T-cell (primary cell): ENCODE results near the gene MYOZ1. TPM values are rescaled to one million over a fixed set of nuclear protein-coding genes. Genes with fewer than 3 reads are reported as not detected.

Source experiments
- ATAC-seq, 4 experiments: fragments of 200-7000 bp in 3 of 4; fragments of 150-1000 bp in 1 of 4; cut with Tn5 transposase; replicated peaks in 1 of 4; 1 replicate in 3 of 4; 2 replicates in 1 of 4; pipeline ENCODE4 v1.10.0; 2021; ENCODE audit warnings: moderate library complexity in 3 of 4, mild to moderate bottlenecking in 2 of 4, moderate number of reproducible peaks in 1 of 4
- CTCF ChIA-PET, 2 donors: fragments of 300-600 bp; sonication (Branson Sonifier 250); formaldehyde crosslinking; loops; one replicate each; lab custom pipeline; 2022; ENCODE audit warnings: antibody characterized with exemption in 2 of 2; lab: Charles Lee
- POLR2A ChIA-PET, 2 donors: fragments of 300-600 bp; sonication (Branson Sonifier 250); formaldehyde crosslinking; loops; one replicate each; lab custom pipeline; 2022; ENCODE audit warnings: antibody characterized with exemption in 2 of 2; lab: Charles Lee
- DNase-seq, 35 experiments: peaks; one replicate each; pipeline versions ENCODE4 v3.0.0 to v3.0.0-alpha.2; 2013 to 2023
- H3K27ac ChIP-seq: one replicate; pipeline ENCODE4 v1.5.1; 2013; ENCODE audit warnings: low read length
- H3K27me3 ChIP-seq, 2 experiments: replicated peaks in 1 of 2; 1 replicate in 1 of 2; 2 replicates in 1 of 2; pipeline versions ENCODE4 v1.6.1 to v1.7.0; 2013; ENCODE audit warnings: low read length in 1 of 2, mixed read lengths in 1 of 2; ENCODE audit not compliant: control insufficient read depth in 2 of 2, insufficient read depth in 2 of 2; ENCODE audit errors: extremely low read depth in 1 of 2
- H3K36me3 ChIP-seq, 2 donors: 1 replicate in 1 of 2; 2 replicates in 1 of 2; pipeline versions ENCODE4 v1.6.1 to v1.7.0; 2013; ENCODE audit warnings: low read length in 1 of 2; ENCODE audit not compliant: control insufficient read depth in 2 of 2, insufficient read depth in 1 of 2; ENCODE audit errors: extremely low read depth in 1 of 2
- H3K4me1 ChIP-seq, 2 experiments: 1 replicate in 1 of 2; 2 replicates in 1 of 2; pipeline versions ENCODE4 v1.6.1 to v1.7.0; 2013; ENCODE audit warnings: low read length in 2 of 2, mixed read lengths in 1 of 2; ENCODE audit not compliant: insufficient read depth in 2 of 2, control insufficient read depth in 1 of 2; ENCODE audit errors: extremely low read depth in 1 of 2
- H3K4me3 ChIP-seq, 2 donors: 1 replicate in 1 of 2; 2 replicates in 1 of 2; pipeline versions ENCODE4 v1.5.1 to v1.7.0; 2013; ENCODE audit warnings: mild to moderate bottlenecking in 2 of 2, low read length in 1 of 2, moderate library complexity in 1 of 2; ENCODE audit not compliant: control insufficient read depth in 1 of 2; ENCODE audit errors: extremely low read depth in 1 of 2
- H3K9me3 ChIP-seq: 2 replicates; pipeline ENCODE4 v1.7.0; 2013
- H3K27ac Mint-ChIP-seq, 2 donors: one replicate each; pipeline ENCODE4 v1.8.0; 2020 to 2021; ENCODE audit warnings: mild to moderate bottlenecking in 2 of 2, mixed read lengths in 2 of 2
- H3K27me3 Mint-ChIP-seq, 2 donors: one replicate each; pipeline ENCODE4 v1.8.0; 2021 to 2022; ENCODE audit warnings: mixed read lengths in 2 of 2
- H3K36me3 Mint-ChIP-seq: one replicate; pipeline ENCODE4 v1.8.0; 2021; ENCODE audit warnings: mixed read lengths
- H3K4me1 Mint-ChIP-seq, 3 donors: one replicate each; pipeline ENCODE4 v1.8.0; 2020 to 2022; ENCODE audit warnings: mixed read lengths in 3 of 3, mild to moderate bottlenecking in 1 of 3
- H3K4me3 Mint-ChIP-seq, 3 donors: one replicate each; pipeline ENCODE4 v1.8.0; 2020 to 2022; ENCODE audit warnings: mild to moderate bottlenecking in 3 of 3, mixed read lengths in 3 of 3, moderate library complexity in 3 of 3
- H3K9me3 Mint-ChIP-seq, 3 donors: one replicate each; pipeline ENCODE4 v1.8.0; 2020 to 2022; ENCODE audit warnings: mixed read lengths in 3 of 3
- WGBS: methylation state at CpG from one replicate; pipeline ENCODE4 v1.1.5; 2013; ENCODE audit warnings: missing lambda C conversion rate; ENCODE audit not compliant: insufficient coverage; 5-methylcytosine and 5-hydroxymethylcytosine counted together
- total RNA-seq, 35 experiments: library from RNA in 6 of 35; stranded (reverse) in 6 of 35; fragments of 120-200 nt in 1 of 35; gene quantifications; one replicate each; pipeline versions ENCODE4 v1.2.1 to v1.2.4 and lab custom pipeline; 2013 to 2026

Gene MYOZ1
- total RNA-seq, 5 donors from 2014 or later (not counting 1 experiment from before 2014, with no cell fraction given) = not detected

- Histone ChIP-seq H3K4me1 (no peaks in the 10 kb centered on the region), H3K9me3 (no peaks in the 10 kb centered on the region), H3K36me3 (no peaks in the 10 kb centered on the region), H3K27me3 (no peaks in the 10 kb centered on the region), H3K27ac (no peak overlapping the region), H3K4me3 (no peak overlapping the region)
- DNase-seq = no peak
- no CpG with 5 or more reads among the region's 1 CpG for WGBS
- ChIA-PET CTCF (no interaction called here), POLR2A (no interaction called here)
- Mint-ChIP-seq H3K27me3 (no peaks in the 10 kb centered on the region), H3K9me3 (no peaks in the 10 kb centered on the region), H3K36me3 (peaks cover 3% of the 10 kb centered on the region), H3K4me1 (peaks cover 0 to 5% (median 4%) of the 10 kb centered on the region in 3 donors), H3K27ac (no peak overlapping the region), H3K4me3 (no peak overlapping the region)
- ATAC-seq = no peak
These were observed 43.9 kb downstream of the MYOZ1 start for GRCh38 chr10:73597346-73597745.

- DNase-seq = no peak
- no peak for ATAC-seq
- H3K9me3 ChIP-seq = no peaks in the 10 kb centered on the region
- no peak overlapping the region for H3K27ac ChIP-seq
- Mint-ChIP-seq H3K4me1 (peaks cover 17 to 21% (median 17%) of the 10 kb centered on the region in 3 donors), H3K9me3 (no peaks in the 10 kb centered on the region), H3K4me3 (no peak overlapping the region), H3K36me3 (peaks cover 3% of the 10 kb centered on the region), H3K27me3 (no peaks in the 10 kb centered on the region), H3K27ac (no peak overlapping the region)
- no CpG with 5 or more reads among the region's 5 CpGs for whole genome bisulfite sequencing
- no peaks in the 10 kb centered on the region for H3K27me3 ChIP-seq
- POLR2A ChIA-PET = no interaction called here
- H3K36me3 ChIP-seq = no peaks in the 10 kb centered on the region
- CTCF ChIA-PET = no interaction called here
- H3K4me3 ChIP-seq = no peak overlapping the region
- peaks cover 10 to 12% of the 10 kb centered on the region in 2 experiments for H3K4me1 ChIP-seq
These were observed 47.5 kb downstream of the MYOZ1 start for GRCh38 chr10:73593812-73594211.

- Histone ChIP-seq H3K27ac (no peak overlapping the region), H3K4me1 (peaks cover 10 to 12% of the 10 kb centered on the region in 2 experiments), H3K4me3 (no peak overlapping the region), H3K36me3 (no peaks in the 10 kb centered on the region), H3K9me3 (no peaks in the 10 kb centered on the region), H3K27me3 (no peaks in the 10 kb centered on the region)
- no peak for ATAC-seq
- no CpG with 5 or more reads among the region's 4 CpGs for WGBS
- POLR2A ChIA-PET = no interaction called here
- H3K27me3 Mint-ChIP-seq = no peaks in the 10 kb centered on the region
- no peaks in the 10 kb centered on the region for H3K9me3 Mint-ChIP-seq
- H3K4me1 Mint-ChIP-seq = peaks cover 17 to 22% (median 21%) of the 10 kb centered on the region in 3 donors
- H3K27ac Mint-ChIP-seq = no peak overlapping the region
- no peak for DNase-seq
- peaks cover under 1% of the 10 kb centered on the region for H3K36me3 Mint-ChIP-seq
- H3K4me3 Mint-ChIP-seq = no peak overlapping the region
- CTCF ChIA-PET = no interaction called here
These were observed 48.2 kb downstream of the MYOZ1 start for GRCh38 chr10:73593110-73593509.

GRCh38 chr10:73591935-73592699 lies 49.2 kb downstream of the MYOZ1 start:
- peak in 17 of 35 experiments; percentile 1 to 23 (median 8) for DNase-seq
- Mint-ChIP-seq H3K4me1 (peaks cover 17 to 22% (median 21%) of the 10 kb centered on the region in 3 donors), H3K36me3 (no peaks in the 10 kb centered on the region), H3K27ac (peak overlapping the region; percentile 56 to 75), H3K4me3 (peak overlapping the region; percentile 4 to 53 (median 34)), H3K9me3 (no peaks in the 10 kb centered on the region), H3K27me3 (no peaks in the 10 kb centered on the region)
- peak in 2 of 4 experiments; percentile 52 to 59 for ATAC-seq
- Histone ChIP-seq H3K27me3 (no peaks in the 10 kb centered on the region), H3K36me3 (no peaks in the 10 kb centered on the region), H3K9me3 (no peaks in the 10 kb centered on the region), H3K4me3 (no peak overlapping the region), H3K27ac (peak overlapping the region; percentile 53), H3K4me1 (peaks cover 10 to 12% of the 10 kb centered on the region in 2 experiments)
- ChIA-PET CTCF (interaction anchor here in 1 of 2 donors (0.7 to 1.0 kb wide), 2 partner anchors 24 to 52 kb away, joined by 3 to 4 read pairs; no protein-coding TSS in a partner anchor), POLR2A (interaction anchor here (0.6 kb wide), 3 partner anchors 32 to 1133 kb away, joined by 4 to 14 read pairs (median 6); no protein-coding TSS in a partner anchor)
- no CpG with 5 or more reads among the region's 3 CpGs for WGBS

- CTCF ChIA-PET = interaction anchor here in 1 of 2 donors (0.6 to 1.0 kb wide), 2 partner anchors 53 to 186 kb away, joined by 3 to 4 read pairs; no protein-coding TSS in a partner anchor
- Mint-ChIP-seq H3K9me3 (no peaks in the 10 kb centered on the region), H3K27me3 (no peaks in the 10 kb centered on the region), H3K36me3 (peaks cover 2% of the 10 kb centered on the region), H3K4me1 (peaks cover 17 to 22% (median 21%) of the 10 kb centered on the region in 3 donors), H3K4me3 (peak within 1 kb of the TSS; percentile 4 to 53 (median 44)), H3K27ac (peak within 1 kb of the TSS; percentile 70 to 75)
- ATAC-seq (peak; percentile 71 to 92 (median 85)), DNase-seq (peak in 7 of 35 experiments; percentile 2 to 46 (median 6))
- Histone ChIP-seq H3K36me3 (no peaks in the 10 kb centered on the region), H3K27ac (peak within 1 kb of the TSS; percentile 53), H3K27me3 (no peaks in the 10 kb centered on the region), H3K9me3 (no peaks in the 10 kb centered on the region), H3K4me3 (no peak within 1 kb of the TSS), H3K4me1 (peaks cover 10 to 12% of the 10 kb centered on the region in 2 experiments)
- POLR2A ChIA-PET = interaction anchor here in 1 of 2 donors (0.6 to 1.0 kb wide), 2 partner anchors 10 to 172 kb away, joined by 6 read pairs; no protein-coding TSS in a partner anchor
- no CpG with 5 or more reads among the region's 6 CpGs for WGBS
These were observed 50.1 kb downstream of the MYOZ1 start, which contains the start of gene USP54 for GRCh38 chr10:73590881-73591799. TSS of gene USP54 (minus strand) at chr10:73591342. CDS start at chr10:73575658, 15,684 bp downstream.
